Activated CD4-positive, alpha-beta T cell treated with anti-CD3 and anti-CD28 coated beads, Interleukin-2, amount 50 U/mL, for 48 hours (primary cell): ENCODE results near the gene LCA5L.

Source experiments
- DNase-seq, 2 experiments: peaks; one replicate each; pipeline ENCODE4 v3.0.0-alpha.2; 2020

The LCA5L gene

DNA sequence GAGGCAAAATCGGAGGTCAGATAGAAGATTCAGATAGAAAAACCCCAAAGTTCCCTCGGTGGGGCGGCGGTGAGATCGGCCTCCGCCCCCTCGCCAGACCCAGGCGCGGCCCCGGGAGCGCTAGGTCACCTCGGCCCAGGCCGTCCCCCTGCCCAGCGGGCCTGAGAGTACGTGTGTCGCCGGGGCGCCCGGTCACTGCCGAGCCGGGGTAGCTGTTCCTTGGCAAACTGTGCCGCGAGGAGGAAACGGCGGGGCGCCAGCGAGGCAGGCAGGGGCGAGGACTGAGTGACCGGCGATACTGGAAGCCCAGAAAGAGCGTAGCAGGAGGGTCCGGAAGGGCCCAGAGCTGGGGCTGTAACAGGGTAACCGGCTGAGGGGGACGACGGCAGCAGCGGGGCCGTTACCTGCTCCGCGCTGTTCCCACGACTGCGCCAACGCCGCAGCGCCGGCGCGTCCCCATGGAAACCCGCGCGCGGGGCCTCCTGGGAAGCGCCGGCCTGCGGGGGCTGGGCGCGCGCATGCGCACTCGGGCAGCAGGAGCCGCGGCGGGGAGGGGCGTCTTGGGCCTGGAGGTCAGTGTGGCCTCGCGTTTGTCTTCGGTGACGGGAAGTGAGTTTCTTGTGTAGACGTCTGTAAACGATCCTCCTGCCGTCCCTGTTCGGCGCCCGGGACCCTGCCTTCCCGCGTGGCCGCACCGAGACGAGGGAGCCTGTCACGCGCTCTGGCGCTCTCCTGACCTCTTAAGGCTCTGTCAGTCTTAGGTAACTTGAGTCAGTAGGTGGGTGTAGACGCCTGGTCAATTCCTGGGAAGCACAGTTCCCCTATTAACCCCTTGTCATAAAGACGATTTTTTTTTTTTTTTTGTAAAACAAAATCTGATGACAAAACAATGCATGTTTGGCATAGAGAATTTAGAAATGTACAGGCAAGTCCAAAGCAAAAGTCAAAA lies at the start of gene LCA5L:
Gene LCA5L, minus strand, starts transcription at position 458 of the 949 bp plus-strand sequence. CDS start 17,285 bp downstream, outside the sequence.
- peak; percentile 87 to 90 for DNase-seq

DNA sequence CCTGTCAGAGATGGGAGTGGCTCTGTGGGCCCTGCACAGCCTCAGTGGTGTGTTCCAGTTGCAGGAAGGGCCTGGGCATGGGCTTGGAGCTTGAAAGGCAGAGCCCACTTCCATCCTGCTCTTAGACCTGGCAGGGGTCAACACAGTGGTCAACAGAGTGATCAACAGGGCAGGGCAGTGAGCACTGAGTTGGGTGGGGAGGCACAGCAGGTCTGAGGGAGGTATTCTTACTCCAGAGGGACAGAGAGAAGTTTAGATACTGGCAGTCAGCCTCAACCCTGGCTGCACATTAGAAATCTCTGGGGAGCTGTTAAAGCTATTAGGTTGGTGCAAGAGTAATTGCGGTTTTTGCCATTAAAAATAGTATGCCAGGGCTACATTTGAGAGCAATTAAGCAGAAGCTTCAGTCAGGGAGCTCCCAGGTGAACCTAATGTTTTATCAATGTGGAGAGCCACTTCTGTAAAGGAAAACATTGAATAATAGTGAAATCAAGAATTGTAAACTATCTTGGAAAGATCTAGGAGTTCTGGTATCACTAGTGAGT lies 43.9 kb upstream of the LCA5L start:
- no peak for DNase-seq

DNA sequence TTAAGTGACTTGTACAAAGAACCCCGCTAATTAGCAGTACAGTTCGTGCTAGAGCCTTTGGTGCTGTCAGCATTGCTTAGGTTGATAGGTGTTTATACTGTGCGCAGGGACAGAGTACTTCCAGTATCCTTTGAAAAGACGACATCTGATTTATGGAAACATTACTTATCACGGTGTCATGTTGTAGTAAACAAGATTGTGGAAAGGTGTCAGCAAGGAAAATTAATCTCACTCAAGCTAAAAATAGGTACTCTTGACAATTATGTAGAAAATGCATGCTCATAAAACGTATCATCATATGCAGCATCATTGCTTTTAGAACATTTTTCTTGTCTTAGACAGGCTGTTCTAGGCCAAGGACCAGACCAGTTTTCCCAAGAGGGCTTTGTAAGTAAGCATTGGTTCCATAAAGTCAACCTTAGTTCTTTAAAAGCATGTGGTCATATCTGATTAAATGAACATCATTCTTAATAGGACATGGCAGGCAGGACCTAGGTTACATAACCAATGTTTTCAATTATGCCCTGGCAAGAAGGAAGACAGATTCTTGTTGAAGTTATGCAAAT lies 39.2 kb upstream of the LCA5L start:
- no peak for DNase-seq

DNA sequence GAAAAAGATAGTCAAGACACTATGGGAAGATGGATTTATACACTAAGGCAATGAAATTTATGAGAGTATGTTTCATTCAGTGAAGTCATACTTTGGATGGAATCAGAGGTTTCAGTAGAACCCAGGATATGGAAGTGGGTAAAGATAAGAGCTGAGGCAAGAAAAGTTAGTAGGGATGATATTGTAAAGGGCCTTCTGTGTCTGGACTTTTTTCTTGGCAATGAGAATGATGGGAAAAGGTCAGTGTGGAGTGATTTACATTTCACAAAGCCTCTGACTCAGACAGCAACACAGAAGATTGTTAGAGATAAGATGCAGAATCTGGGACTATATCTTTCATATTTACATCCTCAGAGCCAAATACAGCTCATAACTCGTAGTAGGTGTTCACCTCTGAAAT lies 38.3 kb upstream of the LCA5L start:
- DNase-seq: no peak

DNA sequence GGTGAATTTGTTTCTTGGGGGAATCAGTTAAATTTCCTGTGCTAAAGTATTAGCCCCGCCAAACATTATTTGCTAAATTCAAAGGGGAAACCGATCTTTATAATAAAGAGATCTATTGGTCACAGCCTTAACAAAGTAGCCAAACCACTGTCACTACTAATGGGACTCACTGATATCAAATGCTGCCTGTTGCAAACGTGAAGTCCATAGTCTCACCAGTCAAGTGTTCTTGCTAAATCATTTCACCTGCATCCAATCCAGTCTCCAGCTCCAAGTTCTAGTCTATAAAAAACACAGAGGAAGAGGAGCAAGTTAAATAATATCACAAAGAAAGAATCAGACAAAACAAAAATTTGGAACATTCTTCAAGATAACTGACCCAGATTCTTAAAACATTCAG lies 36.3 kb upstream of the LCA5L start:
- no peak for DNase-seq

DNA sequence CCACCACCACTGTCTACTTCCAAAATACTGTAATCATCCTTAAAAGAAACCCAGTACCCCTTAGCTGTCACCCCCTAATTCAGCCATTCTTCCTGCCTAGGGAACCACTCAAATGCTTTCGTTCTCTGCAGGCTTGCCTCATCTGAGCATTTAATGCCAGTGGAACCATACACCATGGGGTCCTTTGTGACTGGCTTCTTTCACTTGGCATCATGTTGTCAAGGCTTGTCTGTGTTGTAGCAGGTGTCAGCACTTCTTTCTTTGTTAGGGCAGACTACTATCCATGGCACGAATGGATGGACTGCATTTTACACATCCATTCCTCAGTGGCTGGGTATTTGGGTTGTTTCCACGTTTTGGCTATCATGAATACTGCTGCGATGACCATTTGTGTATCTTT lies 34.7 kb upstream of the LCA5L start:
- no peak for DNase-seq

DNA sequence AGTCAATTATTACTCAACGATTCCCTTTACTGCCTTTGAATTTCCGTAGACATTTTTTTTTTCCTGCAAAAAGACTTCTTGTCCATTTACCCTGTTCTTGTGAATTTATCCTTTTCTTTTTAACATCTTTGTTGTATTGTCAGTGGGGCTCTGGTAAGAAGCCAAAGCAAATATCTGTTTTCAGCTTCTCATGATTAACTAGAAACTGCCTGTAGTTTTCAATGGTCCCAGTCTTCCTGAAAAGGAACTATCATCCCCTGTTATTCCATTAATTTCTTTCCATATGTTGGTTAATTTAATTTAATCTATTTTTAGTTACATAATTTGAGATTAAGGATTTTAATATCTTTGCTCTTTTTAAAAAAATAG lies 34.2 kb upstream of the LCA5L start:
- no peak for DNase-seq

DNA sequence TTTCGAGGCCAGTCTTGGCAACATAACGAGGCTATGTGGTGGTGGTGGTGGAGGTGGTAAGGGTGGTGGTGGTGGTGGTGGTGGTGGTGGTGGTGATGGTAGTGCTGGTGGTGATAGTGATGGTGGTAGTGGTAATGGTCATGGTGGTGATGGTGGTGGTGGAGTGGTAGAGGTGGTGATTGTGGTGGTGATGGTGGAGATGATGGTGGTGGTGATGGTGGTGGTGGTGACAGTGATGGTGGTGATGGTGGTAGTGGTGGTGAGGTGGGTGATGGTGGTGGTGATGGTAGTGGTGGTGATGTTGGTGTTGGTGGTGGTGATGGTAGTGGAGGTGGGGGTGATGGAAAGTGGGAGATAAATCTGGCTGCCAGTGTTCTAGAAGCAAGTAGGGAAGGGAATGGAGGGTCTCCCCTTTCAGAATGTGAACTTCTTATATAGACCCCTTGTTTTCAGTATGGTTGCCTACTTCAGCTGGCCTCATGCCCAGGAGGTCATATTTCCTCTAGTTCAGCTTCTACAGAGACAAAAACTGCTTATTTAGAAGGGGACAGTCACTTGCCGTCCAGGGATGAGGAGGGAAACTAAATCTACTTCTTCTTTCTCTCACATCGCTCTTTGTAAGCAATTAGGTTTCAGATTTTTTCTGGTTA lies 33.7 kb upstream of the LCA5L start:
- DNase-seq: no peak

DNA sequence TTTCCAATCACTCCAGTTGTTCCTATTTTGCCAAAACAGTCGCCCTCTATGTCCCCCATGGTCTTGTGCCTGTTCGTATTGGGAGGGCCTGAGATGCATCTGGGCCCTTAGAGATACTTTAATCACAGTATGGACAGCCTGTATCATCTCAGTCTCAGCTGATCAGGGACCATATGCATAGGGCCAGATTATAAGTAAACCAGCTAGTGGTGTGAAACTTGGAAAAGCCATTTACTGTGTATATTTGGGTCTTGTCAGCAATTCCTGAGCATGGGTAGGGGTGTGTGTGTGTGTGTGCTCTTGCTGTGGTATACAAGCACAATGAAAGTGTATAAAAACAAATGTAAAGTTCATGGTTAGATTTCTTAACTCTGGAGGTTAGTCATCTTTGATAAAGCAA lies 29.0 kb upstream of the LCA5L start:
- DNase-seq: no peak

DNA sequence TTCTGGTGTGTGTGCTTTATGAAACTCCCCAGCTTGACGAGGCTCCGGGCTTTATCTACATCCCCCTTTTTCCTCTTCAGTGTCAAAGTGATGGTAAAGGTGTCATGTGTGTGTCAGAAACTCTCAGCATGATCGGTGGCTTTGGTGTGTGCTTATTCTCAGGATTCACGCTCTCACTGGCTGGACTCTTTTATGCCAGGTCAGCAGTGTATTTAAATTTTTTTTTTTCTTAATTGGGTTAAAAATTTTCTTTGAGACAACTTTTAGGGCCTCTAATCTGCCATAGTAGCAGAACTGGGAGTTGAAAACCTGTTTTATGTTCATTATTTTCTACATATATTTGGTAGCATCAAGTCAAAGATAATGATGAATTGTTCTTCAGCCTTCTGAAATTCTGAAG lies 27.2 kb upstream of the LCA5L start:
- no peak for DNase-seq

DNA sequence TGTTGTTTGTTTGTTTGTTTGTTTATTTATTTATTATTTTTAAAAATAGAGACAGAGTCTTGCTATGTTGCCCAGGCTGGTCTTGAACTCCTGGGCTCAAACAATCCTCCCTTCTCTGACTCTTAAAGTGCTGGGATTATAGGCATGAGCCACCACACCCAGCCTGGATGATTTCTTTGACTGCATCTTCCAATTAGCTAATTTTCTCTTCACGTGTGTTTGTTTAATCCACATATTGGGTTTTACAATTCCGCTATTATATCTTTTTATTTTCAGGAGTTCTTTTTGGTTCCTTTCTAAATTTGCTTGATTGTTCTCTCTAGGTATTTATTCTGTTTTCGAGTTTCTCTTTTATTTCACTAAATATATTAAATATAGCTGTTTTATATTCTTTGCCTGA lies 26.0 kb upstream of the LCA5L start:
- no peak for DNase-seq

DNA sequence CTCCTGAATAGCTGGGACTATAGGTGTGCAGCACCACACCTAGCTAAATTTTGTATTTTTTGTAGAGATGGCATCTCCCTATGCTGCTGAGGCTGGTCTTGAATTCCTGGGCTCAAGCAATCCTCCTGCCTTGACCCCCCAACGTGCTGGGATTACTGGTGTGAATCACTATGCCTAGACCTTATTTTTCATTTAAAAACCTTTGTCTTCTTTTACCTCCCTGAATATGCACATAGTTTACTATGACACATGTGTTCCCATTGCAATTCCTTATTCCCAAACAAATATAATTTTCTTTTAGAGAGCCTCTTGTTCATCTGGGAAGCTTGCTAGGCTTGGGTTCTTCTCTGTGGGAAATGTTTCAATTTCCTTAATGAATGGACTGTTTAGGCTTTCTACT lies 23.0 kb upstream of the LCA5L start:
- DNase-seq: no peak

DNA sequence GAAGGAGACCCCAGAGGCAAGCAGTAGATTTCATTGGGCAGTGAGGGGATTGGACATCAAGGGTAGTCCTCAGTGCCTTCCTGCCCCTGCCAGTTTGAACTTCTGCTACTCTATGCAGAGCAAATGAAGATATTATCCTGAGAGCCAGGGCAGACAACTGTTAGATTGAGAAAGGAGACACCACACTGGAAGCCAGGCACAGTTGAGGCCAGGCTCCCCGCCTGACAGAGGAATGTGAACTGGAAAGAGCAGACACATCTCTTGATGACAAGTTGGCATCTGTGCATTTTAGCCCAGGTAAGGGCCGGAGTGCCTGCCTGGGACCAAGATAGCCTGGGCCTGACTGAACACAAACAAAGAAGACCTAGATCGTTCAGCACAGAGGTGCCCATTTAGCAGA lies 22.2 kb upstream of the LCA5L start:
- no peak for DNase-seq

DNA sequence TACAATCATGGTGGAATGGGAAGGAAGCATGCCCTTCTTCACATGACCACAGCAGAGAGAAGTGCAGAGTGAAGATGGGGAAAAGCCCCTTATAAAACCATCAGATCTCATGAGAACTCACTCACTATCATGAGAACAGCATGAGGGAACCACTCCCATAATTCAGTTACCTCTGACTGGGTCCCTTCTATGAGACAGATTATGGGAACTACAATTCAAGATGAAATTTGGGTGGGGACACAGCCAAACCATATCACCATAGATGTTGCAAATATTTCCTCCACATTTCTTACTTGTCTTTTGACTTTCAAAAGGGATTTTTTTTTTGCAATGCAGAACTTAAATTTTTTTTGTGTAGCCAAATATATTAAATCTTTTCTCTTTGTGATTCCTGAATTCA lies 21.0 kb upstream of the LCA5L start:
- DNase-seq: no peak

DNA sequence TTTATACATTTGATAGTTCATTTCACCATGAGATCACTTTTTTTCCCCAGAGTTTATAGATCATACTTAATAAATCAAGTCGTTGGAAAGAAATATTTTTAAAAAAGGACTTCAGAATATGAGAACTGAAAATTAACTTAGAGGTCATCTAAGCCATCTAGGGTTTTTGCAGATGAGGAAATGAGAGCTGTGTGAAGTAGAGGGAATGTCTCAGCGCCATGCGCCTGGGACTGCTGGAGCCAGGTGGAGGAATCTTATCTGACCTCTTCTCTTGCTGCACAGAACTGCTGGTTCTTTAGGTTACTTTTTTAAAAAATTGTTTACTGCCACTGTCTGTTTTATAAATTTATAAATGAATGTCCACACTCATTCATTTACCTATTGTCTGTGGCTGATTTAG lies 17.7 kb upstream of the LCA5L start:
- no peak for DNase-seq

DNA sequence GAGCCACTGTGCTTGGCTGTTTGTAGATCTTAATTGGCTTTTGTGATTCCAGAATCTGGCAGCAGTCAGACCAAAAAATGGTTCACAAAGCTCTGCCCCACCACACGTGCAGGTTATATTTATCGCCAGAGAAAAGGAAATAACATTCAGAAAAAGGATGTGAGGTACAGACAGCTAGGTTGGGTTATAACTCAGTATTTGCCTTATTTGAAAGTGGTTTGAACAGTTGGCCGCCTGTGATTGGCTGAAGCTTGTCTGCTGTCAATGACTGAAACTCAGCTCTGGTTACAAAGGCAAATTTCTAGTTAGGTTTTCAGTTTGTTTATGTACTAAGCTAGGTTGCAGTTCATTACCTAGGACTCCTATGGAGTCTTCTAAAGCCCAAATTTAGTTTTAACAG lies 15.8 kb upstream of the LCA5L start:
- no peak for DNase-seq

DNA sequence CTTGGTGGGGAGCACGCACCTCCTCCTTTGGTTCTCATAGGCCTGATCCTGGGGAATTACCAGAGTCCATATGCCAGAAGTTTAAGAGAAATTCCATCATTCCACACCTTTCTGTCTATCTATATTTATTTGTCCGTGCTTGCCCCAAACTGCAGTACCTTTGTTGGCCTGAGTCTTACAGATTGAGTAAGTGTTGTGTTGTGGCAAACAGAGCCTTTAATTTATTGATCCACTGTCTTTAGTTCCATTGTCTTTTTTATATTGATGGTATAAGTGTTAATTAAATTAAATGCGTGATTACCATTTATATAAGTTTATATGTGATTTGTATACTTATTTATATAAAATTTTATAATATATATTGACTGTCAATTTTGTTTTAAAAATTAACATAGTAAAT lies 11.1 kb upstream of the LCA5L start:
- DNase-seq: no peak

DNA sequence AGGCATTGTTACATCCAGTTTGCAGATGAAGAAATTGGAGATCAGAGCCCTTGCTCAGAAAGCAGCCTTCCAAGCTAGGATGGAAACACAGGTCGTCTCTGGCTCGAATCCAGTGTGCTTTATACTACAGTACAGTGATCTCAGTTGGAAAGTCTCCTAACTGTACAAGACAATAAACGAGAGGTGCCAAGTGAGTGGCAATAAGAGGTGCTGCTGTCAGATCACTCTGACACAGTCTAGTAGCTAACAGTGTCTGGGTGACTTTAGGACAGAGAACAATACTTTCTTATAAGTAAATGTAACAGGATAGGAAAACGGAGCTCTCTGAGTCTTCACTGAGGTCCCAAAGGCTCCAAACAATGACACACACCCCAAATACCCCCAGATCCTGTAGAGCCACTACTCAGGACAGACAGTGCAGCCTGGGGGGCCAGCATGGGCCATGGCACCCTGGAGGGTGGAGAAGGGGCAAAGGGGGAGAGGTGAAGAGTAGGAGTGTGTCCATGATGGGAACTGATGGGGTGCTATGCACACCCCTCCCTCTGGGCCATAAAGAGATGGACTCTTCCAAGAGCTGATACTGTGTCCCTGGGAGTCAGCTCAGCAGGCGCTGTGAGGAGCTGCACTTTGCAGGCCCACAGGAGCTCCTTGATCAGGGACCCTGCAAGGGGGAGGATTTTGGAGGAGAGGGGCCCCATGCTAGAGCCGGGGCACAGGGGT lies 9.5 kb upstream of the LCA5L start:
- DNase-seq: no peak

DNA sequence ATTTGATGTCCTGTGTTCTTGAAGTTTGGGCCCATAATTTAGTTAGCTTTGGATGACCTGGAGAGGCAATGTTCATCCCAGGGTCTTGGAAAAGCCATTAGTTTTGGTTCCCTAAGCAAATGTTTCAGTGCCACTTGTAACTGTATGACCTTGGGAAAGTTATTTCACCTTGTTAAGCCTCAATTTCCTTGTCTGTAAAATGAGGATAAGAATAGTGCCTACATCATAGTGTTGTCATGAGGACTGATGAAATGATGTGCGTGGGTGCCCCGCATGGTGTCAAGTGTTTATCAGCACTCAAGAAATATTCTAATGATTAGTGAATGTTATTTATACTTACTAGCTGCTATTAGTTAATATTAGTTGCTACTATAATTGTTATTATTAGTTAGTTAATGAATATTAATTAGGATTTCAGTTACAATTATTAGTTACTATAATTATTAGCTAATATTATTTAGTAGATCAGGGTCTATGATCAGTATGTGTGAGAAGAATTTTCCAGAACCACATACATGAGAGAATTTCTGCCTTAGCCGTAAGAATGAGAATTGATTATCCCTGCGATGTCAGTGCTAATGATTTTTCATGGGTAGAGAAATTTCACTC lies 8.1 kb upstream of the LCA5L start:
- no peak for DNase-seq

DNA sequence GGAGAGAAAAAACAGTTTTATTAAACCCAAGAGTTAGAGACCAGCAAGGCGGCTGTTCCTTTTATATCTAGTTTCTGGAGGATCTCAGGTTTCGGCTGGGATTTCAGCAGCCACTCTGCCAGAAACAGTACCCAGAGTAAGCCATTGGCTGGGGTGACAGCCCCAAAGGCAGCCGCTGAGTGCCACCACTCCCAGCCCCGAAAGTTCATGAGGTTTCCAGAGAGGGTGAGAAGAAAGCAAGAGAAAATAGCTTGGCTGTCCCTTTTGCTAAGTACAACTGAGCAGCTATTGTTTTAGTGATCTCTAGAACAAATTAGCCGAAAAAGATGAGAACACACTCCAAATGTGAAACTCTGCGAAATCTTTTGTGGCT lies 7.4 kb upstream of the LCA5L start:
- no peak for DNase-seq

DNA sequence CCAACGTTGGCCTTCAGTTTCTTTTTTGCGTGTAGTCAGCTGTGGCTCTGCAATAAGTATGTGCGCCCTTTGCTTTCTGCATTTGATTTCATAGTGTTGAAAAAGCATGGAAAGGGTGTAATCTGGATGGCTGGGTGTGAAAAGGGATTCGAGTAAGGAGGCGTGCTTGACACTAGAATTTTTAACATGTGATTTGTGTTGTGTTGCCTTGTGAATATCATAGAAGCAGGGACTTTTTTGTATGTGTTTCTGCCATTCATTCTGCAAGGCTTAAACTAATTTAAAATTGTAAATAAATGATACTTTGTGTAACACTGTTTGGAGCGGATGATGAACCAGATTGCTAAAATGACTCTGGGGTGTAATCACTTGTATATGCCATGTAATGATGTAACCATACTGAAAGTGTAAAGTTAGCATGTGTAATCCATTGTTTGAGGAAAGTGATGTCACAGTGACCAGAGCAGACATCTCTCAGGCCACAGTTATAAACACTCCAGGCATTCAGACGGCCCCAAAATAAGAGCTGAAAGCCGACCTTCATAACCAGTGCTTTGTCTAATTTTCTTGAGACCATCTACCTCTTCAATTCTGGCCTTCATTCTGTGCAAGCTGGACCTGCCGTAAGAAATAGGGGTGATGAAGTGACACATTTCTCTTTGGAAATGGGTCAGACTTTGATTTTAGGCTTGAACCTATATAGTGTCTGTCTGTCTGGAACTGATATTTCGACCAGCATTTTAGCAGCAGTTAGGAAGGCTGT lies 6.8 kb upstream of the LCA5L start:
- no peak for DNase-seq
